Activated T-cell treated with anti-CD3 and anti-CD28 coated beads, Interleukin-2, amount 50 U/mL, for 4 hours (primary cell): ENCODE results near the gene KLRF2. TPM values are rescaled to one million over a fixed set of nuclear protein-coding genes. Genes with fewer than 3 reads are reported as not detected.
"Not testable (repeated sequence)": the region's sequence is repeated elsewhere in the genome, so short reads cannot be mapped to it uniquely, and the experiment has no call there.

Experiments used
- ATAC-seq, 2 donors: fragments of 200-7000 bp; cut with Tn5 transposase; one replicate each; pipeline ENCODE4 v1.10.0; 2021
- DNase-seq: peaks from one replicate; pipeline ENCODE4 v3.0.0-alpha.2; 2020
- H3K27me3 Mint-ChIP-seq: one replicate; pipeline ENCODE4 v1.8.0; 2021; ENCODE audit warnings: low read depth, mixed read lengths
- H3K36me3 Mint-ChIP-seq: one replicate; pipeline ENCODE4 v1.8.0; 2022; ENCODE audit warnings: mixed read lengths; ENCODE audit not compliant: insufficient read depth
- H3K4me1 Mint-ChIP-seq: one replicate; pipeline ENCODE4 v1.8.0; 2021; ENCODE audit warnings: low read depth, mixed read lengths
- H3K4me3 Mint-ChIP-seq: one replicate; pipeline ENCODE4 v1.8.0; 2021; ENCODE audit warnings: mild to moderate bottlenecking, moderate library complexity, mixed read lengths
- H3K9me3 Mint-ChIP-seq: one replicate; pipeline ENCODE4 v1.8.0; 2021; ENCODE audit warnings: mixed read lengths
- total RNA-seq, 3 donors: library from RNA; stranded (reverse); gene quantifications; one replicate each; pipeline ENCODE4 v1.2.1, GENCODE V29; 2021

KLRF2 gene
- total RNA-seq, 3 donors from 2014 or later = not detected

DNA sequence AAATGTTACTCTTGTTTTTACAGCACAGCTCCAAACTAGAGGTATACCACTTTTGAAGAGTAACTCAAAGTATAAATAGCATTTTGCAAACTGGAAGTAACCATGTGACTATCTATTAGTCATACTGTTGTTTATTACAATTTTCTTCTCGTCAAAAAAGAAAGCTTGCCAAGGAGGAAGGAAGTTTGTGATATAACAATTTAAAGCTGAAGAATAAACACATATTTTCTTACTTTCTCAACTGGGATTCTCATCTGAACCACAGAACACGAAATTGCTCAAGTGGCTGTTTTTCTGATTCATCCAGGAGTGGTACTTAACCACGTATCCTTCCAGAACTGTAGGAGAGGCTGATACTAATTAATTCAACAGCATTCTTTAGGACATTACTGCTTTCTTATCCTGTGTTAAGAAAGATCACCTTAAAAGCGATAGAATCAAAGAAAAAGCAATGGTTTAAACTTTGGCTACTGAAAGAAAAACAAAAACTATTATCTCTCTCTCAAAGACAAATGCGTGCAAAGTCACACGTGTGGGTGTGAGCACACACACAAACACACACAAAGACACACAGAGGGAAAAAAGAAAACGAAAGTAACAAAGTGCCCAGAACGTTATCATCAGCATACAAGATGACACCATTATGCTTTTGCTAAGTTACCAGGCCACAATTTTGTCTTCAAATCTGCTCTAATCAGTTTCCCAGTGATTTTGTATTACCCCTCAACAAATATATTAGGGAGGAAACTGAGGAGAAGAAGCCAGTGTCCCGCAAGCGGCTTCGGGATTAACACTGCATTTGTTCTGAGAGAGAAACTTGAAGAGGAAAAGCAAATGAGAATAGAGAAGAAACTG is 11.8 kb upstream of the KLRF2 start, which contains the start of gene CLEC2B:
Gene CLEC2B, minus strand, starts transcription at position 48 of the 855 bp plus-strand sequence.
- H3K27me3 Mint-ChIP-seq = no peaks in the 10 kb centered on the region
- H3K36me3 Mint-ChIP-seq = peaks cover 2% of the 10 kb centered on the region
- ATAC-seq (peak; percentile 70 to 76), DNase-seq (no peak)
- peak within 1 kb of the TSS; percentile 91 for H3K4me3 Mint-ChIP-seq
- H3K4me1 Mint-ChIP-seq = peaks cover 29% of the 10 kb centered on the region
- H3K9me3 Mint-ChIP-seq = no peaks in the 10 kb centered on the region

DNA sequence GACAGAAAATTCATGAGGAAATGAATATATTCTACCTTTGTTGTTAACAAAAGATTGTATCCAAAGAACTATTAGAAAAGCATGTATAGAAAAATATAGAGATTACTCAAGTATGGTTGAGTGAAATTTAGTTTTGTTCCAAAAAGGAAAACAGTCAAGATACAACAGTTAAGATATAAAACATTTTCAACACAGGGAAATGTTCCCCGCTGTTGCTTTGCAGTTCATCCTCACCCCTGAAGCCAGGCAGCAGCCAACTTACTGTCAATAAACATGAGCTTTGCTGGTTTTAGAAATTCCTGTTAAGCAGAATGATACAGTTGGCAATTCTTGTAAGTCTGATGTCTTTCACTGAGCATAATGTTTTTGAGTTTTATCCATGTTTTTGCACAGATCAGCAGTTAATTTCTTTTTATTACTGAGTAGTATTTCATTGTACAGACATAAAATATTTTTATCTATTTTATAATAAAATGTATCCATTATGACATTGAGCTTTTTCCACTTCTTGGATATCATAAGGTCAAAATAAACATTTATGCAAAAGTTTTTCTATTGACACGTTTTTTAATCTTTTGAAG is 10.9 kb upstream of the KLRF2 start:
- ATAC-seq (no peak), DNase-seq (no peak)
- H3K4me3 Mint-ChIP-seq = peak overlapping the region; percentile 91
- peaks cover 2% of the 10 kb centered on the region for H3K36me3 Mint-ChIP-seq
- peaks cover 23% of the 10 kb centered on the region for H3K4me1 Mint-ChIP-seq
- H3K27me3 Mint-ChIP-seq = no peaks in the 10 kb centered on the region
- no peaks in the 10 kb centered on the region for H3K9me3 Mint-ChIP-seq

DNA sequence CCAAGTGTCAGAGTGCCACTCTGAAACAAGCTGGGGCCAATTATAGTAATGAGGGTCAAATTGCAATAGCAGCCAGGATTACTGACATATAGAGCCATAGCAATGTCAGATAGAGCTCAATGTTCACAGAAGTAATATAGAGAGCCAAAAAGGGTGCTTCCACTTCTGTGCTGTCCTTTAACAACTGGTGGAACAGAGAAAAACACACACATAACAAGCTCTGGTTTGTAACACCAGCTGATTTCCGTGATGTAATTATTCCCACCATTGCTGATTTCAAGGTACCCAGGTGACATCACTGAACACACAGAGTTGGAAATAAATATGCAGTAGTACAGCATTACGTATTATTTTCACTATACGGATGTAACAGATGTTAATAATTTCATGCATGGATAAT is 9.1 kb upstream of the KLRF2 start:
- Mint-ChIP-seq H3K4me3 (no peak overlapping the region), H3K9me3 (no peaks in the 10 kb centered on the region), H3K36me3 (peaks cover 2% of the 10 kb centered on the region), H3K27me3 (no peaks in the 10 kb centered on the region), H3K4me1 (peaks cover 17% of the 10 kb centered on the region)
- DNase-seq = no peak
- ATAC-seq = no peak

GRCh38 chr12:9872742-9873141 is 8.5 kb upstream of the KLRF2 start:
- Mint-ChIP-seq H3K4me3 (no peak overlapping the region), H3K4me1 (peaks cover 17% of the 10 kb centered on the region), H3K27me3 (no peaks in the 10 kb centered on the region), H3K36me3 (no peaks in the 10 kb centered on the region), H3K9me3 (no peaks in the 10 kb centered on the region)
- ATAC-seq = no peak
- DNase-seq = no peak

GRCh38 chr12:9876120-9876519 is 5.2 kb upstream of the KLRF2 start:
- not testable (repeated sequence) for H3K4me3 Mint-ChIP-seq, H3K27me3 Mint-ChIP-seq, H3K9me3 Mint-ChIP-seq, DNase-seq, ATAC-seq, H3K4me1 Mint-ChIP-seq, H3K36me3 Mint-ChIP-seq

DNA sequence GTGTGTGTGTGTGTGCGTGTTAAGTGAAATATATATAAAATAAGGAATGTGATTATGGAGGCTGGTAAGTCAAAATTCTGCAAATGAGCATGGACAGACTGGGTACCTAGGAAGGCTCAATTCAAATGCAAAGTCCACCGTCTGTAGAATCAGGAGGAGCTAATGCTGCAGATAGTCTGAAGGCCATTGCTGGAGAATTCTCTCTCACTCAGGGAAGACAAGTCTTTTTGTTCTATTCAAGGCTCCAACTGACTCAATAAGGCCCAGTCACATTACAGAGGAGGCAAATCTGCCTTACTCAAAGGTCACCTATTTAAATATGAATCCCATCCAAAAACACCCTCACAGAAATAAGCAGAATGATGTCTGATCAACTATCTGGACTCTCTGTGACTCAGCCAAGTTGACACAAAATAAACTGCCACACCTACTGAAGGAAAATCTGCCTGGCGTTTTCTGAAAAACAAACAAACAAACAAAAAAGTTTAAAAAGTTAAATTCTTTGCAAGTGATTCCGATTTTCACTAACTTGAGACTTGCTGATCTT is 684 bp upstream of the KLRF2 start:
- no peaks in the 10 kb centered on the region for H3K36me3 Mint-ChIP-seq
- H3K27me3 Mint-ChIP-seq = no peaks in the 10 kb centered on the region
- H3K4me3 Mint-ChIP-seq = no peak overlapping the region
- peaks cover 2% of the 10 kb centered on the region for H3K4me1 Mint-ChIP-seq
- ATAC-seq (no peak), DNase-seq (no peak)
- no peaks in the 10 kb centered on the region for H3K9me3 Mint-ChIP-seq

GRCh38 chr12:9881988-9882387 is 699 bp downstream of the KLRF2 start:
- DNase-seq = no peak
- Mint-ChIP-seq H3K36me3 (no peaks in the 10 kb centered on the region), H3K27me3 (no peaks in the 10 kb centered on the region), H3K4me3 (no peak overlapping the region), H3K9me3 (no peaks in the 10 kb centered on the region), H3K4me1 (peaks cover 2% of the 10 kb centered on the region)
- ATAC-seq = no peak

- H3K36me3 Mint-ChIP-seq = no peaks in the 10 kb centered on the region
These were observed 1.9 kb downstream of the KLRF2 start for GRCh38 chr12:9883175-9883574.

GRCh38 chr12:9888665-9889273 is 7.5 kb downstream of the KLRF2 start:
- no peaks in the 10 kb centered on the region for H3K36me3 Mint-ChIP-seq

More at GRCh38 chr12:9883175-9883574, 1.9 kb downstream of the KLRF2 start:
- ATAC-seq (no peak), DNase-seq (no peak)
- Mint-ChIP-seq H3K9me3 (no peaks in the 10 kb centered on the region), H3K4me1 (peaks cover 2% of the 10 kb centered on the region), H3K4me3 (no peak overlapping the region), H3K27me3 (no peaks in the 10 kb centered on the region)

GRCh38 chr12:9895215-9895971 is 14.1 kb downstream of the KLRF2 start:
- Mint-ChIP-seq H3K27me3 (no peaks in the 10 kb centered on the region), H3K36me3 (no peaks in the 10 kb centered on the region), H3K4me1 (no peaks in the 10 kb centered on the region), H3K9me3 (no peaks in the 10 kb centered on the region), H3K4me3 (no peak overlapping the region)
- DNase-seq (no peak), ATAC-seq (no peak)

More at GRCh38 chr12:9888665-9889273, 7.5 kb downstream of the KLRF2 start:
- no peaks in the 10 kb centered on the region for H3K27me3 Mint-ChIP-seq
- no peak overlapping the region for H3K4me3 Mint-ChIP-seq
- peaks cover 6% of the 10 kb centered on the region for H3K4me1 Mint-ChIP-seq
- no peaks in the 10 kb centered on the region for H3K9me3 Mint-ChIP-seq
- DNase-seq (no peak), ATAC-seq (no peak)

GRCh38 chr12:9897535-9897934 is 16.2 kb downstream of the KLRF2 start:
- Mint-ChIP-seq H3K27me3 (no peaks in the 10 kb centered on the region), H3K4me3 (no peak overlapping the region), H3K4me1 (no peaks in the 10 kb centered on the region), H3K9me3 (peaks cover 4% of the 10 kb centered on the region), H3K36me3 (peaks cover 2% of the 10 kb centered on the region)
- ATAC-seq = no peak
- no peak for DNase-seq

DNA sequence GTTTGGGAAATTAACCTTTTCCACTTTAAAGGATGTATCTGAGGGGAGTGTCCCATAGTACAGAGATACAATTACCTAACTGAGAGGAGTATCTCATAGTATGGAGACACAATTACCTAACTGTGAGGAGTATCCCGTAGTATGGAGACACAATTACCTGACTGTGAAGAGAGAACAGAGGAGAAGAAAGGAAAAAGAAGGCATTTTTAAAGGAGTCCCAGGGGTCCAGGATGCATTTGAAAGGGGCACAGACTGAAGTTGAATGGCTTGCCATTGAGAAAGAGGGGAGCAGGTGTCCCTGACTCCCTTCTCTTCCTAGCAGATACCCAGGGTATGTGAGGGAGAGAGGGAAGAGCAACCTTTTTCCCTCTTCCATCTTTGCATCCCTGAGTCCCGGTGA is 17.9 kb downstream of the KLRF2 start:
- H3K9me3 Mint-ChIP-seq = peaks cover 15% of the 10 kb centered on the region

DNA sequence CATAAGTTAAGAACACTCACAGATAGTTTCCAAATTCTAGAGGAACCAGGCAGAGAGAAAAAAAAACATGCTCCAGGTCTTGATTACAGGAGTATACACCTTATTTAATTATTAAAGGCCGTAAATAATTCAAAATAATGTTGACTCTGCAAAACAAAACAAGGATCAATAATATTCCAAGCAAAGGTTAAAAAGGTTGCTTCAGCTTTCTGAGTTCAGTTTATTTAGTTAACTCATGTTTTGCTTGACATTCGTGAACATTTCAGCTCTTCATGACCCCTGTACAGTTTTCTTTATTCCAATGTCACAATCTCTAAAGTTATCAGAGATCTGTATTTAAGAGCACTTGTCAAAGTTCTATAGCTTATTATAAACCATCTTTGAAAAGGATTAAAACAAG is 19.6 kb downstream of the KLRF2 start:
- DNase-seq (no peak), ATAC-seq (no peak)
- no peak overlapping the region for H3K4me3 Mint-ChIP-seq
- peaks cover 2% of the 10 kb centered on the region for H3K4me1 Mint-ChIP-seq
- H3K9me3 Mint-ChIP-seq = peaks cover 15% of the 10 kb centered on the region
- H3K36me3 Mint-ChIP-seq = peaks cover 2% of the 10 kb centered on the region
- H3K27me3 Mint-ChIP-seq = no peaks in the 10 kb centered on the region

More for the DNA sequence above, 17.9 kb downstream of the KLRF2 start:
- Mint-ChIP-seq H3K4me1 (no peaks in the 10 kb centered on the region), H3K27me3 (no peaks in the 10 kb centered on the region), H3K36me3 (peaks cover 2% of the 10 kb centered on the region), H3K4me3 (no peak overlapping the region)
- ATAC-seq (no peak), DNase-seq (no peak)
